ENCODE measurements around the gene SYT14. TPM values are rescaled to one million over a fixed set of nuclear protein-coding genes. Genes with fewer than 3 reads are reported as not detected.

SYT14 gene
- total RNA-seq, 1 experiment from 2014 or later: 10.3 TPM

DNA sequence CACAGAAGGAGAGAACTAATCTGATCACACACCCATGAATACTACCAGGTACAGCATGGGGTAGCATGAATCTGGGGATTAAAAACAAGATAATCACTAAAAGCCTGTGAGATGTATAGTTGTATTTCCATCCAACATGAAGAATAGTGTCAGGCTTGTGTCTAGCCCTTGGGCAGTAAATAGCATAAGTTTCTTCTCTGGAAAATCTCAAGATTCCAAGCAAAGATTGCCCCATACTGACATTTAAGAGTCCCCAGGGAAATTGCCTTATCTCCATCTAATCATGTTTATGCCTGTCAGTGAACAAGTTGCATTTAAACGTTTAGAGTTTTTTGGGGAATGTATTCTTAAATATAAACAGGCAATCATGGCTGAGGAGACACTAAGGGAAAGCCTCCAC lies 185.4 kb downstream of the SYT14 start:
- Histone ChIP-seq H3K14ac (ENCODE audit: insufficient read depth, low read length) (no peak overlapping the region), H3K27me3 (ENCODE audit: insufficient read depth, low read length) (no peaks in the 10 kb centered on the region), H2AFZ (ENCODE audit: low read length) (no peak overlapping the region), H3K23me2 (ENCODE audit: insufficient read length, low read depth, low read length, poor library complexity, severe bottlenecking) (no peaks in the 10 kb centered on the region), H4K91ac (ENCODE audit: insufficient read length, low read depth, low read length) (no peak overlapping the region), H3K9ac (ENCODE audit: extremely low read depth, insufficient read length, low read length) (no peak overlapping the region), H3K18ac (ENCODE audit: insufficient read length, low read depth, low read length) (no peak overlapping the region), H4K8ac (replicated peaks; ENCODE audit: insufficient read length, low read depth, low read length) (no peak overlapping the region), H3K4ac (ENCODE audit: low read depth, low read length) (no peak overlapping the region), H2BK20ac (ENCODE audit: low read depth, low read length, poor library complexity, severe bottlenecking) (no peak overlapping the region), H3K79me1 (ENCODE audit: insufficient read depth, low read depth, low read length, poor library complexity, severe bottlenecking) (no peaks in the 10 kb centered on the region), H3K23ac (ENCODE audit: insufficient read length, low read depth, low read length) (no peak overlapping the region), H3K4me1 (ENCODE audit: insufficient read depth, low read length) (no peaks in the 10 kb centered on the region), H4K20me1 (ENCODE audit: control insufficient read depth, insufficient read depth, insufficient read length) (no peaks in the 10 kb centered on the region), H2BK15ac (ENCODE audit: low read depth, low read length) (no peak overlapping the region), H4K5ac (ENCODE audit: insufficient read length, low read depth, low read length) (no peak overlapping the region), H2BK120ac (ENCODE audit: low read depth, low read length, poor library complexity, severe bottlenecking) (no peak overlapping the region), H2BK12ac (ENCODE audit: insufficient read length, low read depth, low read length) (no peak overlapping the region), H2BK5ac (ENCODE audit: insufficient read length, low read length) (no peak overlapping the region), H2AK5ac (ENCODE audit: insufficient read length, low read length) (no peak overlapping the region), H3K4me2 (ENCODE audit: insufficient read depth, insufficient read length, low read length) (no peak overlapping the region), H3K27ac (ENCODE audit: insufficient read length, low read depth, low read length) (no peak overlapping the region), H3K56ac (ENCODE audit: insufficient read length, low read depth, low read length) (no peak overlapping the region), H3T11ph (ENCODE audit: low read length) (no peak overlapping the region), H3K9me3 (ENCODE audit: control insufficient read depth, low read depth, low read length) (no peaks in the 10 kb centered on the region), H3K79me2 (ENCODE audit: insufficient read depth, low read length) (no peaks in the 10 kb centered on the region)
- no peaks in the 10 kb centered on the region; a peak in 2 of 7 replicates for H3K36me3 Mint-ChIP-seq (ENCODE audit: insufficient read depth in 1 of 3, low read depth in 3 of 3)
- TF ChIP-seq, protein P1, sequence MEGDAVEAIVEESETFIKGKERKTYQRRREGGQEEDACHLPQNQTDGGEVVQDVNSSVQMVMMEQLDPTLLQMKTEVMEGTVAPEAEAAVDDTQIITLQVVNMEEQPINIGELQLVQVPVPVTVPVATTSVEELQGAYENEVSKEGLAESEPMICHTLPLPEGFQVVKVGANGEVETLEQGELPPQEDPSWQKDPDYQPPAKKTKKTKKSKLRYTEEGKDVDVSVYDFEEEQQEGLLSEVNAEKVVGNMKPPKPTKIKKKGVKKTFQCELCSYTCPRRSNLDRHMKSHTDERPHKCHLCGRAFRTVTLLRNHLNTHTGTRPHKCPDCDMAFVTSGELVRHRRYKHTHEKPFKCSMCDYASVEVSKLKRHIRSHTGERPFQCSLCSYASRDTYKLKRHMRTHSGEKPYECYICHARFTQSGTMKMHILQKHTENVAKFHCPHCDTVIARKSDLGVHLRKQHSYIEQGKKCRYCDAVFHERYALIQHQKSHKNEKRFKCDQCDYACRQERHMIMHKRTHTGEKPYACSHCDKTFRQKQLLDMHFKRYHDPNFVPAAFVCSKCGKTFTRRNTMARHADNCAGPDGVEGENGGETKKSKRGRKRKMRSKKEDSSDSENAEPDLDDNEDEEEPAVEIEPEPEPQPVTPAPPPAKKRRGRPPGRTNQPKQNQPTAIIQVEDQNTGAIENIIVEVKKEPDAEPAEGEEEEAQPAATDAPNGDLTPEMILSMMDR (conservative IDR thresholded peaks at IDR 0.05): no peak
- H3K9me3 Mint-ChIP-seq: no peaks in the 10 kb centered on the region; a peak in 1 of 5 replicates
- H3K4me1 Mint-ChIP-seq: peaks cover 11 to 18% of the 10 kb centered on the region in 2 experiments
- H3K4me3 Mint-ChIP-seq: no peak overlapping the region
- no peak for DNase-seq
- no CpG with 5 or more reads among the region's 1 CpG for WGBS (ENCODE audit: extremely low coverage, insufficient read length, low lambda C conversion rate)
- H3K27ac Mint-ChIP-seq: peak overlapping the region in 1 of 3 experiments; percentile 57; a peak in 1 of 7 replicates
- no peaks in the 10 kb centered on the region for H3K27me3 Mint-ChIP-seq (ENCODE audit: low read depth)
